ENCODE measurements around the gene C5AR1. TPM values are rescaled to one million over a fixed set of nuclear protein-coding genes. Genes with fewer than 3 reads are reported as not detected.

C5AR1 gene
- total RNA-seq, 2 experiments from 2014 or later, result 0.65 to 2.2 TPM

- CTCF ChIA-PET, result interaction anchor here (1.4 kb wide), 1 partner anchor 377 kb away, joined by 3 read pairs; no protein-coding TSS in a partner anchor
- intact Hi-C loops (cut with micrococcal nuclease), result no loop called here
- peaks cover 16% of the 10 kb centered on the region for H3K27me3 Mint-ChIP-seq
- POLR2A ChIA-PET, result no interaction called here
- no peak for TF ChIP-seq CTCF (IDR thresholded peaks at IDR 0.05)
- H3K4me3 Mint-ChIP-seq, result no peak overlapping the region
- ATAC-seq (no peak), DNase-seq (no peak)
- no peaks in the 10 kb centered on the region for H3K9me3 Mint-ChIP-seq
- H3K4me1 Mint-ChIP-seq (ENCODE audit: low read depth), result no peaks in the 10 kb centered on the region
- no peaks in the 10 kb centered on the region for H3K36me3 Mint-ChIP-seq (ENCODE audit: low read depth)
- H3K27ac Mint-ChIP-seq, result no peak overlapping the region
Measured at GRCh38 chr19:47321630-47322029, 12.0 kb downstream of the C5AR1 start.

GRCh38 chr19:47322058-47322457 lies 12.4 kb downstream of the C5AR1 start:
- CTCF ChIA-PET, result interaction anchor here (1.4 kb wide), 1 partner anchor 376 kb away, joined by 3 read pairs; no protein-coding TSS in a partner anchor
- H3K4me1 Mint-ChIP-seq (ENCODE audit: low read depth), result no peaks in the 10 kb centered on the region
- ATAC-seq (no peak), DNase-seq (no peak)
- TF ChIP-seq CTCF (IDR thresholded peaks at IDR 0.05), result no peak
- POLR2A ChIA-PET, result no interaction called here
- H3K9me3 Mint-ChIP-seq, result no peaks in the 10 kb centered on the region
- no peaks in the 10 kb centered on the region for H3K36me3 Mint-ChIP-seq (ENCODE audit: low read depth)
- peaks cover 16% of the 10 kb centered on the region for H3K27me3 Mint-ChIP-seq
- intact Hi-C loops (cut with micrococcal nuclease), result no loop called here
- no peak overlapping the region for H3K4me3 Mint-ChIP-seq
- no peak overlapping the region for H3K27ac Mint-ChIP-seq

- CTCF ChIA-PET, result interaction anchor here (1.0 to 1.6 kb wide), 2 partner anchors 18 to 68 kb away, joined by 3 to 5 read pairs; no protein-coding TSS in a partner anchor
- no peaks in the 10 kb centered on the region for H3K36me3 Mint-ChIP-seq (ENCODE audit: low read depth)
- no peak overlapping the region for H3K27ac Mint-ChIP-seq
- POLR2A ChIA-PET, result interaction anchor here (1.0 kb wide), 1 partner anchor 26 kb away, joined by 3 read pairs; no protein-coding TSS in a partner anchor
- ATAC-seq (no peak), DNase-seq (no peak)
- intact Hi-C loops (cut with micrococcal nuclease), result no loop called here
- TF ChIP-seq CTCF (IDR thresholded peaks at IDR 0.05), result no peak
- H3K4me1 Mint-ChIP-seq (ENCODE audit: low read depth), result no peaks in the 10 kb centered on the region
- peaks cover 14% of the 10 kb centered on the region for H3K27me3 Mint-ChIP-seq
- no peaks in the 10 kb centered on the region for H3K9me3 Mint-ChIP-seq
- no peak overlapping the region for H3K4me3 Mint-ChIP-seq
Measured at GRCh38 chr19:47323409-47323808, 13.7 kb downstream of the C5AR1 start.

- TF ChIP-seq CTCF (IDR thresholded peaks at IDR 0.05), result no peak
- peaks cover 14% of the 10 kb centered on the region for H3K27me3 Mint-ChIP-seq
- no peak for DNase-seq
- ATAC-seq, result no peak
- H3K4me1 Mint-ChIP-seq (ENCODE audit: low read depth), result no peaks in the 10 kb centered on the region
- no peak overlapping the region for H3K4me3 Mint-ChIP-seq
- ChIA-PET CTCF (interaction anchor here (1.6 kb wide), 1 partner anchor 68 kb away, joined by 5 read pairs; no protein-coding TSS in a partner anchor), POLR2A (interaction anchor here (1.0 to 1.3 kb wide), 2 partner anchors 15 to 27 kb away, joined by 3 read pairs; partner anchors contain the start of gene C5AR1)
- H3K27ac Mint-ChIP-seq, result no peak overlapping the region
- intact Hi-C loops (cut with micrococcal nuclease), result no loop called here
- no peaks in the 10 kb centered on the region for H3K36me3 Mint-ChIP-seq (ENCODE audit: low read depth)
- H3K9me3 Mint-ChIP-seq, result no peaks in the 10 kb centered on the region
Measured at GRCh38 chr19:47323872-47324271, 14.2 kb downstream of the C5AR1 start.

GRCh38 chr19:47324502-47324901 lies 14.8 kb downstream of the C5AR1 start:
- DNase-seq, result no peak
- ChIA-PET CTCF (no interaction called here), POLR2A (interaction anchor here (1.3 kb wide), 1 partner anchor 15 kb away, joined by 3 read pairs; the partner anchor contains the start of gene C5AR1)
- no peak for ATAC-seq
- intact Hi-C loops (cut with micrococcal nuclease), result no loop called here
- Mint-ChIP-seq H3K36me3 (ENCODE audit: low read depth) (no peaks in the 10 kb centered on the region), H3K4me3 (no peak overlapping the region), H3K27ac (no peak overlapping the region), H3K9me3 (no peaks in the 10 kb centered on the region), H3K27me3 (peaks cover 14% of the 10 kb centered on the region), H3K4me1 (ENCODE audit: low read depth) (no peaks in the 10 kb centered on the region)
- no peak for TF ChIP-seq CTCF (IDR thresholded peaks at IDR 0.05)
